ENCODE results near the gene DFFB. TPM values are rescaled to one million over a fixed set of nuclear protein-coding genes. Genes with fewer than 3 reads are reported as not detected.

DFFB gene
- total RNA-seq, 1 donor from 2014 or later: 4.8 TPM

- peaks cover 11% of the 10 kb centered on the region for H3K9me3 Mint-ChIP-seq
- no peaks in the 10 kb centered on the region for H3K79me2 ChIP-seq (ENCODE audit: low read depth)
These were observed 68.5 kb downstream of the DFFB start for GRCh38 chr1:3925762-3926161.

GRCh38 chr1:3926956-3927355, 69.7 kb downstream of the DFFB start:
- Histone ChIP-seq H3K4me1 (peaks cover 4% of the 10 kb centered on the region), H3K4me2 (no peak overlapping the region), H3K4me3 (no peak overlapping the region), H3K9me3 (ENCODE audit: low read depth) (no peaks in the 10 kb centered on the region), H3K9ac (no peak overlapping the region), H3K36me3 (no peaks in the 10 kb centered on the region), H3K79me2 (ENCODE audit: low read depth) (no peaks in the 10 kb centered on the region), H3K27ac (no peak overlapping the region), H3K27me3 (no peaks in the 10 kb centered on the region), H4K20me1 (ENCODE audit: low read depth) (no peaks in the 10 kb centered on the region), H2AFZ (replicated peaks) (no peak overlapping the region), H3F3A (ENCODE audit: low read depth) (peaks cover 17% of the 10 kb centered on the region)
- Mint-ChIP-seq H3K36me3 (peaks cover 3% of the 10 kb centered on the region), H3K4me1 (peaks cover 30% of the 10 kb centered on the region), H3K27ac (no peak overlapping the region), H3K9me3 (peaks cover 11% of the 10 kb centered on the region), H3K27me3 (ENCODE audit: insufficient read depth, low read depth) (peaks cover 30% of the 10 kb centered on the region), H3K4me3 (no peak overlapping the region)
- no peak for DNase-seq (ENCODE audit: low spot score)
- no peak for TF ChIP-seq CTCF (IDR thresholded peaks at IDR 0.05)
- TF ChIP-seq EZH2 (IDR thresholded peaks at IDR 0.05): no peak
- no peak for TF ChIP-seq EZH2phosphoT487 (IDR thresholded peaks at IDR 0.05)

More at GRCh38 chr1:3925762-3926161, 68.5 kb downstream of the DFFB start:
- no peak for DNase-seq (ENCODE audit: low spot score)
- no peak overlapping the region for H3K27ac Mint-ChIP-seq
- peaks cover 3% of the 10 kb centered on the region for H3K36me3 Mint-ChIP-seq
- Histone ChIP-seq H3K36me3 (no peaks in the 10 kb centered on the region), H3K27ac (no peak overlapping the region), H3K9ac (no peak overlapping the region), H3K4me3 (no peak overlapping the region), H3F3A (ENCODE audit: low read depth) (peaks cover 17% of the 10 kb centered on the region), H4K20me1 (ENCODE audit: low read depth) (no peaks in the 10 kb centered on the region), H3K4me2 (no peak overlapping the region), H3K27me3 (no peaks in the 10 kb centered on the region), H2AFZ (replicated peaks) (no peak overlapping the region), H3K4me1 (peaks cover 4% of the 10 kb centered on the region), H3K9me3 (ENCODE audit: low read depth) (no peaks in the 10 kb centered on the region)
- TF ChIP-seq EZH2 (IDR thresholded peaks at IDR 0.05) (no peak), CTCF (IDR thresholded peaks at IDR 0.05) (no peak), EZH2phosphoT487 (IDR thresholded peaks at IDR 0.05) (no peak)
- H3K27me3 Mint-ChIP-seq (ENCODE audit: insufficient read depth, low read depth): peaks cover 32% of the 10 kb centered on the region
- peaks cover 27% of the 10 kb centered on the region for H3K4me1 Mint-ChIP-seq
- no peak overlapping the region for H3K4me3 Mint-ChIP-seq

GRCh38 chr1:3928586-3928985, 71.3 kb downstream of the DFFB start:
- Histone ChIP-seq H2AFZ (replicated peaks) (no peak overlapping the region), H3K9ac (no peak overlapping the region), H3K27me3 (no peaks in the 10 kb centered on the region), H3K4me2 (no peak overlapping the region), H4K20me1 (ENCODE audit: low read depth) (no peaks in the 10 kb centered on the region), H3K4me3 (no peak overlapping the region), H3F3A (ENCODE audit: low read depth) (peaks cover 17% of the 10 kb centered on the region), H3K36me3 (no peaks in the 10 kb centered on the region), H3K4me1 (peaks cover 4% of the 10 kb centered on the region), H3K9me3 (ENCODE audit: low read depth) (no peaks in the 10 kb centered on the region), H3K27ac (no peak overlapping the region), H3K79me2 (ENCODE audit: low read depth) (no peaks in the 10 kb centered on the region)
- H3K4me3 Mint-ChIP-seq: no peak overlapping the region
- peaks cover 3% of the 10 kb centered on the region for H3K36me3 Mint-ChIP-seq
- peaks cover 34% of the 10 kb centered on the region for H3K27me3 Mint-ChIP-seq (ENCODE audit: insufficient read depth, low read depth)
- H3K27ac Mint-ChIP-seq: no peak overlapping the region
- H3K9me3 Mint-ChIP-seq: peaks cover 13% of the 10 kb centered on the region
- peaks cover 31% of the 10 kb centered on the region for H3K4me1 Mint-ChIP-seq
- TF ChIP-seq EZH2 (IDR thresholded peaks at IDR 0.05) (no peak), EZH2phosphoT487 (IDR thresholded peaks at IDR 0.05) (no peak), CTCF (IDR thresholded peaks at IDR 0.05) (no peak)
- no peak for DNase-seq (ENCODE audit: low spot score)

All from neural progenitor cell (in vitro differentiated cells).